HG02870 (cell line): ENCODE results near the gene CSTPP1.

Experiments used
- ATAC-seq: cut with Tn5 transposase; IDR thresholded peaks from one replicate; pipeline ENCODE4 v1.9.1; 2021; ENCODE audit warnings: mild to moderate bottlenecking, moderate library complexity; ENCODE audit not compliant: unreplicated experiment

Gene CSTPP1

GRCh38 chr11:47123094-47123493, 186.5 kb downstream of the CSTPP1 start:
- no peak for ATAC-seq

- no peak for ATAC-seq
Observed at GRCh38 chr11:47124675-47125074, 188.1 kb downstream of the CSTPP1 start.

- ATAC-seq: no peak
Observed at GRCh38 chr11:47125083-47125482, 188.5 kb downstream of the CSTPP1 start.

- no peak for ATAC-seq
Observed at GRCh38 chr11:47127213-47127612, 190.7 kb downstream of the CSTPP1 start.

- ATAC-seq: peak; percentile 25
Observed at GRCh38 chr11:47130543-47130942, 194.0 kb downstream of the CSTPP1 start.

GRCh38 chr11:47131136-47131535, 194.6 kb downstream of the CSTPP1 start:
- peak; percentile 50 for ATAC-seq

- no peak for ATAC-seq
Observed at GRCh38 chr11:47132490-47132889, 195.9 kb downstream of the CSTPP1 start.

GRCh38 chr11:47132981-47133380, 196.4 kb downstream of the CSTPP1 start:
- no peak for ATAC-seq

GRCh38 chr11:47136327-47136726, 199.8 kb downstream of the CSTPP1 start:
- no peak for ATAC-seq

GRCh38 chr11:47136921-47137320, 200.4 kb downstream of the CSTPP1 start:
- no peak for ATAC-seq

- no peak for ATAC-seq
Observed at GRCh38 chr11:47137476-47137875, 200.9 kb downstream of the CSTPP1 start.

- no peak for ATAC-seq
Observed at GRCh38 chr11:47139878-47140277, 203.3 kb downstream of the CSTPP1 start.

GRCh38 chr11:47143322-47143721, 206.8 kb downstream of the CSTPP1 start:
- ATAC-seq: no peak

GRCh38 chr11:47144541-47144940, 208.0 kb downstream of the CSTPP1 start:
- ATAC-seq: no peak

GRCh38 chr11:47147250-47147649, 210.7 kb downstream of the CSTPP1 start:
- no peak for ATAC-seq

- ATAC-seq: no peak
Observed at GRCh38 chr11:47147681-47148080, 211.1 kb downstream of the CSTPP1 start.

- no peak for ATAC-seq
Observed at GRCh38 chr11:47148270-47148669, 211.7 kb downstream of the CSTPP1 start.

- ATAC-seq: no peak
Observed at GRCh38 chr11:47148903-47149531, 212.5 kb downstream of the CSTPP1 start.

GRCh38 chr11:47149782-47150181, 213.2 kb downstream of the CSTPP1 start:
- ATAC-seq: no peak

GRCh38 chr11:47152126-47152952, 215.8 kb downstream of the CSTPP1 start:
- no peak for ATAC-seq

GRCh38 chr11:47152953-47153950, 216.7 kb downstream of the CSTPP1 start:
- no peak for ATAC-seq
